Activated CD8-positive, alpha-beta memory T cell treated with anti-CD3 and anti-CD28 coated beads, Interleukin-2, amount 50 U/mL, for 1 hour (primary cell): Measurements from ENCODE around the gene FARP2.
"Not testable (repeated sequence)": the region's sequence is repeated elsewhere in the genome, so short reads cannot be mapped to it uniquely, and the experiment has no call there.

Source experiments
- DNase-seq: peaks from one replicate; pipeline ENCODE4 v3.0.0-alpha.2; 2020; ENCODE audit errors: extremely low read depth

FARP2 gene

DNA sequence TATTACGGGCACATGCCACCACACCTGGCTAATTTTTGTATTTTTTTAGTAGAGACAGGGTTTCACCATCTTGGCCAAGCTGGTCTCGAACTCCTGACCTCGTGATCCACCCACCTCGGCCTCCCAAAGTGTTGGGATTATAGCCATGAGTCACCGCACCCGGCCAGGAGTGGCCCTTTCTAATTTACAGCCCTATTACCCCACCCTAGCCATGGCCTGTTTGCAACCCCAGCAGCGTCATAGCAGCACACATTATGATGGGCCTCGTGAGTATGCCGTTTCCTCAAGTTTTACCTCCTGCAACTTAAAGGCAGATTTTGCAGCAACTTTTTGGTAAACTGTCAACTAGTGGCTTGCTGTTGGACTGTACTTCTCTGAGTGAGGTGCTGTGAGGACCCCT, 97.8 kb downstream of the FARP2 start:
- DNase-seq = not testable (repeated sequence)

GRCh38 chr2:241454837-241455485, 98.9 kb downstream of the FARP2 start:
- no peak for DNase-seq

- no peak for DNase-seq
These were observed 100.5 kb downstream of the FARP2 start for GRCh38 chr2:241456546-241456945.

DNA sequence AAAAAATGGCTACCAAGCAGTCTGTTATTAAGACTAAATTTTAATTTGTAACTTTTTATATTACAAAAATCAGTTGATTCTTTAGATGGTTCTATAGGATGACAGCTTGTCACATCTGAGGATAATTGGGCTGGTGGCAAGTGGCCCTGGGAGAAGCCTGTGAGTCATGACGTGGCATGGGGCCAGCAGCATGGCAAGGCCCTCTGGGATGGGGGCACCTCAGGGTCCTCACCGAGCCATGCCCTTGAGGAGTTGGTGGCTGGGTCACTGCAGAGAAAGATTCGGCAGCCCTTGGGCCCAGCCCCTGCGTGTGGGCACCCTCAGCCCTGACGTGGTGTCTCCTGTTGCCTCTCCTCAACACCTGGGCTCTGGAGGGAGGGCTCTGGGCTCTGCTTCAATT, 102.6 kb downstream of the FARP2 start:
- no peak for DNase-seq

DNA sequence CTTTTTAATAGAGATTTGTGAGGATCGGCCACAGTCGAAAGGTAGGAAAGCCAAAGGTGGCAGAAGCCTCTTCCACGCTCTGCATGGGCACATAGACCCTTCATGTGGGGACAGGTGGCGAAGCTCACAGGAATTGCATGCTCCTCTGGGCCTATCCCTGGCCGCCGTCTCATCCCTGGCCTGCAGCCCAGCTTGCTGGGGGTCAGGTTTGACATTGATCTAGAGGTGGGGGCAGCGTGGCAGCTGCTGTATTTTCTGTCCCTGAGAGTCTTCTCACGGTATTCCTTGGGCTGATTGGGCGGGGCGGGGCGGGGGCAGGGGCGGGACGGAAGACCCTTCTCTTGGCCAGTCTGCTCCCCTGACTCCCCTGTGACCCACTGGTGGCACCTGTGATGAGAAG, 103.4 kb downstream of the FARP2 start:
- no peak for DNase-seq

GRCh38 chr2:241460631-241461030, 104.5 kb downstream of the FARP2 start:
- DNase-seq = no peak

DNA sequence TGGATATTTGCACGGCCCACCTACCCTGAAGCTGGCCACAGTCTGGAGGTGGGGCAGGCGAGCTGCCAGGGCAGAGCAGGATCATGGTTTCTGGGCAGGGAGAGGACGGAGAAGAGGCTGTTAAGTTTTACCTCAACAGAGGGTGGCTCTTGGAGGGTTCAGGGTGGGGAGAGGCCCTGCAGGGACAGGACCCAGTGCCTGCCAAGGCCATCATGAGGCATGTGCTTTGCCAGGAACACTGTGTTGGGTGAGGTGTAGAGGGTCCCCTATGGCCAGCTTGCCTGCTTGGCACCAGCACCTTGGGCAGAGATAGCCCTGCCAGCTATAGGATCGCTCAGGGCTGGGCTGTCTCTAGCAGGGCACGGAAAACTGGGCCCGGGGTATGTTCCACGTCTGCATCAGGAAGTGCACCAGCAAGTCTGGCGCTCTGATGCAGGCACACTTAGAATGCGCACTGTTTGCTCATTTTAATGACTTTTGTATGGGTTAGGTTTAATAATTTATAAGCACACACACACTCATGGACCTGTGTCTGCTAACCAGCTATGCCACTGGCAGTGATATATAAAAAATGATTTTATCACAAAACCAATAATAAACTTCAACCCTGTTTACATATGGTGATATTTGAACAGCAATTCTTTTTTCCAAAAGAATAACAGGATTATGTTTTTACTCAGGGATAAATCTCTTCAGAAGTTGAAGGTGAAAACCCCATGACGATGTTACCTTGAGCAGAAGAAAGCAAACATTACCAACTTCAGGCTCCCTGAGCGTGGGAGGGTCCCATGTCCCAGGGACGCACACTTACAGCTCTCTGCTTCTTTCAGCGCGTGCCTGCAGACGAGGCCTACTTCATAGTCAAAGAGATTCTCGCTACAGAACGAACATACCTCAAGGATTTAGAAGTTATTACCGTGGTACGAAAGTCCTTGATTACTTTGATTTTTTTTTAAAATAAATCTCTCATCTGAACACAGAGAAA, 105.9 kb downstream of the FARP2 start:
- DNase-seq = no peak

DNA sequence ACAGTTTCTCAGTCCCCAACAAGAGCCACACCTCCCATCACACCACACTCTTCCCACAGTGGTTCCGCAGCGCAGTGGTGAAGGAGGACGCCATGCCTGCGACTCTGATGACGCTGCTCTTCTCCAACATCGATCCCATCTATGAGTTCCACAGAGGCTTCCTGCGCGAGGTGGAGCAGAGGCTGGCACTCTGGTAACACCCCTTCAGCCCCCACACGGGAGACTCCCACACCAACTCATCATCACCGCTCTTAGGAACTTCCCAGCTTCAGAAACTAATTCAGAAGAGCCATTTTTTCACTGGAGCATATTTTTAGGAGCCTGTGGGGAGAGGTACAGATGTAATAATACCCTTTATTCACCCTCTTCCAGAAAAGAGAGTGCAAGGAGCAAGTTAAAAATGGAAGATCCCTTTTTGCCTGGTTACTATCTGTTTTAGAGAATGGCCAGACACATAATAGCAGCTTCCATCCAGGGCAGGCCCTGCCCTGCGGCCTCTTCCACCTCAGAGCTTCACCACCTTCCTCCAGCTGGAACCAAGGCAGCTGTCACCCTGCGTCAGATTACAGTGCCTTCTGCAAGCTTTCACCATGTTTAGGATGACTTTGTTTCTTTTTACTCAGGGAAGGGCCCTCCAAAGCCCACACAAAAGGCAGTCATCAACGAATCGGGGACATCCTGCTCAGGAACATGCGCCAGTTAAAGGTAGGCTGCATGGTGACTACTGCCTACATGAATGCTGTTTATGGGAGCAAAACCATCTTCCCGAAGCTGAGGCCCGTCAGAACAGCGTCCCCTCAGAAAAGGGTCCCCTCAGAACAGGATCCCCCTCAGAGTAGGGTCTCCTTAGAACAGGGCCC, 107.4 kb downstream of the FARP2 start:
- DNase-seq = no peak

DNA sequence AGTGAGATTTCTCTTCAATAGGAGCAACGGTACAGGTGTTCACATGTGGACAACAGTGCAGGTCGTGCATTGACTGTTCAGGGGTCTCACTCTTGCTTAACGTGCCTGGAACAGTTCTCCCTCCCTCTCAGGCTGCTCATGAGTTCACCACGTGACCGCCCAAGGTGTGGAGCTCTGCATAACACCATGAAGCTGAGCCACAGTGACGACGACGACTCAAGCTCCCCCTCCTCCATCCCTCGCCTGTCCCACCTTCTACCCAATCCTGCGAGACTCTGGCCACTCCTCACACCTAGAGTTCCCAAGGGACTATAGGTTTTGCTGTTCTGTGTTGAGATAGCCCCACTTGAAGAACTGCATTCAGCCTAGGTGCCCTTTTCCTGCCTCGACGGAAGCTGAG, 109.5 kb downstream of the FARP2 start:
- DNase-seq = no peak

DNA sequence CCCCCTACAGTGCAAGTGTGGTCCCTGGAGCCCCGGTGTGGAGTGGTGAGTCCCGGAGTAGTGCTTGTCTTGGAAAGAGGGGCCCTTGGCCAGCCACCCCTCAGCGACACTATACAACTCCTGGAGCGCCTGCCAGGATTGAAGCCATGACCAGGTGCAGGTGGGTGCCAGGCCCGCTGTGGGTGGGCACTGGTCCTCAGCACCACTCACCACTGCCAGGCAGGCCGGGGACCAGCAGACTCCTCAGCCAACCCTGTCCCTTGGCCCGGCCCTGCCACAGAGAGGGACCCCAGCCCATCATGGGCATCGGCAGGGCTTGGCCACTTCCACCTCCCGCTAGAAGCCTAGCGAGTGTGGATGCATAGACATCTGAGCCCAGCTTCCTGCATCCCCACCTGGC, 110.1 kb downstream of the FARP2 start:
- no peak for DNase-seq

GRCh38 chr2:241467777-241468475, 111.8 kb downstream of the FARP2 start:
- no peak for DNase-seq

DNA sequence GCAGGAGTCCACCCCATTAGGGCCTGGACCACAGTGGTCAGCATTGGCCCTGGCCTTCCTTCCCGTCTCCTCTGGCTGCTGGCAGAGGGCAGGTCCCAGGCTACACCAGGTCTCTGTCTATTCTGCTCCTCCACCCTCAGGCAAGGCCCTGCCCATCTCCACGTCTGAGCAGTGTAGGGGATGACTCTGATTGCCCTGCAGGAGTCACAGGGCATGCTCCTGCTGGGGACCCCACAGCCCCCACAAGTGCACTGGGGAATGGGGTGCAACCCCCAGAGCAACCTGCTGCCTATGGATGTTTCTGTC, 112.3 kb downstream of the FARP2 start:
- DNase-seq = no peak

DNA sequence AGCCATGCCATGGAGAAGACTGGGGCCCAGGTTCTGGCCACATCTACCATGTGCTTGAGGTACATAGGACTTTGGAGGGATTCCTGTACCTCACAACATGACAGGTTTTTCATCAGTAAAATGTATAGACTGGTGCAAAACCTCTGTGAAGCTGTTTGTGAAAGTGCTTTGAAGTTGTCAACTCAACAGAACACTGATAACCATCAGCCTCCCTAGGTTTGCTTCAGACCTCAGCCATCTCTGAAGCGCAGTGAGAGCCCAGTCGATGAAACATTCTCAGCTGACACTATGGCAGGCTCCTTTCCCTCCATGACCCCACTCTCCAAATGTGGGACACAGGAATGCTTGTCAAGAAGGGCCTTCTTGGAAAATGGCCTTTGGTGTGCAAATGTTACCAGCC, 113.7 kb downstream of the FARP2 start:
- DNase-seq = no peak

- no peak for DNase-seq
These were observed 117.3 kb downstream of the FARP2 start for GRCh38 chr2:241473399-241473798.

DNA sequence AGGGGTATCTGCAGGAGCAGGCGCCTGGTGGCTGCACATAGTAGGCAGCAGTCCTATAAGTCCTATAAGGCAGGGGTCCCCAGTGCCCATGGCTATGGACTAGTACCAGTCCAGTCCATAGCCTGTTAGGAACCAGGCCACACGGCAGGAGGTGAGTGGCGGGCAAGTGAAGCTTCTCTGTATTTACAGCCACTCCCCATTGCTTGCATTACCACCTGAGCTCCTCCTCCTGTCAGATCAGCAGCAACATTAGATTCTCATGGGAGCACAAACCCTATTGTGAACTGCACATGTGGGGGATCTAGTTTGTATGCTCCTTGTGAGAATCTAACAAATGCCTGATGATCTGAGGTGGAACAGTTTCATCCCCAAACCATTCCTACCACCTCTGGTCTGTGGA, 119.2 kb downstream of the FARP2 start:
- no peak for DNase-seq

DNA sequence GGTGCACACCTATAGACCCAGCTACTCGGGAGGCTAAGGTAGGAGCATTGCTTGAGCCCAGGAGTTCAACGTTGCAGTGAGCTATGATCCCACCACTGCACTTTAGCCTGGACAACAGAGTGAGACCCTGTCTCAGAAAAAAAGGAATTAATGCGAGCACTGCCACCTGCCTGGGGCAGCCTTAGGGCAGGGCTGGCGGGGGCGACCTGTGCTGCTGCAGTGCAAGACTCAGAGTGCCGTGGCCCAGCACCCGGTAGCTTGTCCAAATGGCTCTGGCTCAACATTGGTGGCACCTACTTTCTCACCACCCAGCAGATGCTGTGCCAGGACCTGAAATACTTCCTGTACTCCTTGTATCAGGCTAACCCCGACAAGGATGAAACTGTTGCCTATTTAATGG, 122.1 kb downstream of the FARP2 start:
- DNase-seq = no peak

DNA sequence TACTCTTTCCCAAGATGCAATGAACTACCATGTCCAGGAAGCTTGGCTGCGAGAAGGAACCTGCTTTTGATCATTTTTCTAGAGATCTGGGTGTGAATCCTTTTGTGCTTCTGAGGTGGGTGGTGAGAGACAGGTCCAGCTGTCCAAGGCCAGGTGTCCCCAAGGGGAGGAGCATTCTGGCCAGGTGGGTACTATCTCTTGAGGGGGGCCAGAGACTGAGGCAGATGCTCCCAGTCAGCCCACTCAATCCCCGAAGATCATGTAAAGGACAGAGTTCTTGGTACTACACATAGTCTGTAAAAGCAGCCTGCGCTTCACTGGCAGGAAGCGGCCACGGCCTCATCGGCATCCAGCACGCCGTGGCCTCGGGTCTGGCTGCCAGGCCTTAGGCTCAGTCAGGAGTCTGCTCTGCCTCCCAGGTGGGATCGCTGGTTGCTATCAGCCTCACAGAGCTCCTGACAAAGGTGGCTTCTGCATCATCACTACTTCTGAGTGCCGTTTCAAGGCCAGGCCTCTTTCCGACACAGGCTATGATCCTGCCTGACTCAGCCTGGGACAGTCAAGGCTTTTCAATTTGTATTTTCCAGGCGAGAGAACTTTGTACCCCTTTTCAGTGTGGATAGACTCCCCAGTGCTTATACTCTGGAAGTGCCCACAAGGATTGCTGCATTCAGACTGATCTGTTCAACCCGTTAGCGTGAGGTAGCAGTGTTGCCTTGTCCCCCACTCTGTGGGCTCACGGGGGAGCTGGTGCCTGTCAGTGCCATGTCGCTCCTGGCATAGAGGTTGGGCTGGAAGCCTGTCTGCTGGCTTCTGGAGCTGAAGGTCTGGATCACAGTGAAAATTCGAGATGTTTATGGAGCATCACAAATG, 123.2 kb downstream of the FARP2 start:
- DNase-seq = no peak

GRCh38 chr2:241481687-241482086, 125.6 kb downstream of the FARP2 start:
- no peak for DNase-seq

DNA sequence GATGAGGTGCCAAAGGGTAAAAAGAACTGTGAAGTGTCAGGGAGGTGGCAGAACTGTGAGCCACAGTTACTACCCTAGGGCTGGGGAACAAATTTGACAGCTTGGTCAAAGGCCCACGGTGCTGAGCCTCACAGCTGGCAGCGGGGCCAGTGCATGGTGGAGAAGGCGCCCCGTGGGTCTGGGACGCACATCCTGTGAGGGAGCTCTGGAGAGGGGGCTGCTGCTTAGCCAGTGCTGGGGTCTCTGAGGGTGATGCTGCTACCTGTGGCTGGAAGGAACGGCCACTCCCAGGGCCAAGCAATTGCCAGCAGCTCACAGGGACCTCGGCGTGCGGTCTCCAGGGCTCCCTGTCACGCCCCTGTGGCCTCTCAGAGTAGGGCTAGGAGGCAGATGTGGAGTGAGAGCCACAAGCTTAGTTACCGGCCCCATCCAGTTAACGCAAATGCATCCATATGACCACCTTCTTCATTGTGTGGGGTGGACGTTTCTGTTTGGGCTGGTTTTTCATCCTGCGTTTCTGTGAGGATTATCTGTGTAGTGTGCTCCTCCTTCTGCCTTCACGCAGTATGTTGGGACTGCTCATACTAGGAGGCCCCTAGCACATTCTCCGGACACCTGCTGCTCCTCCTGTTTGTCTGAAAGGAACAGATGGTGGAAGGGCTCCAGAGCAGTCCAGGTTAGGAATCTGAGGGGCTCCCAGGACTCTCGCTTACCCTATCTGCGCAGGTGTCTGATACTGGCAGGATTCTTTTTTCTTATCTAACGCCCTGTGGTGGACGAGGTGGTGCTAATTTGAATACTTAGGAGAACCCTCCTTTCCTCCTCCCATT, 126.3 kb downstream of the FARP2 start:
- DNase-seq = no peak

DNA sequence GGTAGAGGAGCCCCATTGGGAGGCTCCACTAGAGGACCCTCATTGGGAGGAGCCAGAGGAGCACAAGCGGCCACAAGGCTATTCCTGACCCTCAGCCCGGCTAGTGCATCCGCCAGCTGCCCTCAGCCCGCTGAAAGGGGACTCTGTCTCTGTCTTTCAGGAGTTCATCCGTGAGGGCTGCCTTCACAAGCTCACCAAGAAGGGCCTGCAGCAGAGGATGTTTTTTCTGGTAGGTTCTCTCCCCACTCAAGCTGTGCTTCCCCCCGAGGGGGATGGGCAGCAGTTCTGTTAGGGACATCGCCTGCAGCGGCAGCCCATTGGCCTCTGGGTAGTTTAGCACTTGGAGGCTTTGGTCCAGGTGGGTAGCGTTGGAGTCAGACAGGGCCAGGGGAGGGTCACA, 127.2 kb downstream of the FARP2 start:
- no peak for DNase-seq
